Keratinocyte (primary cell): ENCODE data around the gene WDR33. TPM values are rescaled to one million over a fixed set of nuclear protein-coding genes. Genes with fewer than 3 reads are reported as not detected.

Experiments
- DNase-seq: peaks from one replicate; pipeline ENCODE4 v3.0.0-alpha.2; 2011; ENCODE audit warnings: low read depth, missing footprints, low spot score
- FAIRE-seq: peaks from 2 replicates; lab custom pipeline; 2011; peaks lifted over from hg19 to GRCh38; lab: Jason Lieb, UNC
- H2AFZ ChIP-seq: 2 replicates; pipeline ENCODE4 v1.6.0; 2012; ENCODE audit warnings: low read length, control low read depth, inconsistent platforms; ENCODE audit not compliant: control insufficient read depth
- H3K27ac ChIP-seq: 2 replicates; pipeline ENCODE4 v1.5.1; 2011; ENCODE audit warnings: low read length; ENCODE audit not compliant: control insufficient read depth, insufficient read depth
- H3K27me3 ChIP-seq: 3 replicates; pipeline ENCODE4 v1.6.0; 2011; ENCODE audit warnings: low read length; ENCODE audit not compliant: control insufficient read depth, insufficient read depth; ENCODE audit errors: extremely low read depth
- H3K36me3 ChIP-seq, 2 experiments: 2 replicates in 1 of 2; 3 replicates in 1 of 2; pipeline ENCODE4 v1.5.1; 2011; ENCODE audit warnings: low read length in 2 of 2, mild to moderate bottlenecking in 1 of 2; ENCODE audit not compliant: control insufficient read depth in 2 of 2, insufficient read depth in 2 of 2; ENCODE audit errors: extremely low read depth in 1 of 2
- H3K4me1 ChIP-seq: 3 replicates; pipeline ENCODE4 v1.5.1; 2011; ENCODE audit warnings: low read length; ENCODE audit not compliant: control insufficient read depth, insufficient read depth; ENCODE audit errors: extremely low read depth
- H3K4me2 ChIP-seq: 3 replicates; pipeline ENCODE4 v1.6.0; 2011; ENCODE audit warnings: low read depth, low read length; ENCODE audit not compliant: control insufficient read depth, insufficient read depth; ENCODE audit errors: extremely low read depth
- H3K4me3 ChIP-seq, 3 experiments: fragments of 200-600 bp in 1 of 3; sonication (generic) in 1 of 3; 2 replicates in 2 of 3; 3 replicates in 1 of 3; pipeline ENCODE4 v1.5.1; 2011 to 2016; ENCODE audit warnings: low read length in 3 of 3, mild to moderate bottlenecking in 3 of 3, control low read depth in 2 of 3, inconsistent platforms in 1 of 3, low read depth in 1 of 3, mixed read lengths in 1 of 3, mixed run types in 1 of 3, moderate library complexity in 1 of 3; ENCODE audit not compliant: control insufficient read depth in 2 of 3, insufficient read depth in 2 of 3; ENCODE audit errors: extremely low read depth in 1 of 3
- H3K79me2 ChIP-seq: 2 replicates; pipeline ENCODE4 v1.6.0; 2012; ENCODE audit warnings: low read length; ENCODE audit not compliant: control insufficient read depth, insufficient read depth
- H3K9ac ChIP-seq: 3 replicates; pipeline ENCODE4 v1.6.0; 2011; ENCODE audit warnings: low read length; ENCODE audit not compliant: control insufficient read depth, insufficient read depth; ENCODE audit errors: extremely low read depth
- H3K9me1 ChIP-seq: 3 replicates; pipeline ENCODE4 v1.6.0; 2011; ENCODE audit warnings: low read length; ENCODE audit not compliant: control insufficient read depth, insufficient read depth; ENCODE audit errors: extremely low read depth
- H3K9me3 ChIP-seq: 2 replicates; pipeline ENCODE4 v1.5.1; 2012; ENCODE audit warnings: low read depth, low read length; ENCODE audit not compliant: control insufficient read depth
- H4K20me1 ChIP-seq: 3 replicates; pipeline ENCODE4 v1.6.0; 2011; ENCODE audit warnings: low read length; ENCODE audit not compliant: control insufficient read depth, insufficient read depth; ENCODE audit errors: extremely low read depth
- EZH2 ChIP-seq: IDR thresholded peaks from one replicate; pipeline ENCODE4 v1.6.1; 2012; ENCODE audit warnings: inconsistent platforms, mild to moderate bottlenecking, low read length, moderate library complexity
- dilution Hi-C: fragments of 300-500 bp; cut with MboI; formaldehyde crosslinking; loops from one replicate; pipeline ENCODE4 v1.7.0; 2020; ENCODE audit warnings: low sequenced_read_pairs; ENCODE audit not compliant: extremely low pct_ligation_motif_present
- polyA plus RNA-seq, 5 experiments: library from polyadenylated mRNA; depleted of rRNA in 3 of 5; stranded (reverse) in 3 of 5; stranded (forward) in 1 of 5; unstranded in 1 of 5; fragments of >200 nt; gene quantifications; 1 replicate in 1 of 5; 2 replicates in 3 of 5; 3 replicates in 1 of 5; pipeline versions ENCODE4 v1.2.1 to v1.2.3, GENCODE V29; 2011 to 2012; ENCODE audit warnings: missing spikeins in 2 of 5, low read depth in 1 of 5, low replicate concordance in 1 of 5
- TF ChIP-seq, protein P1 (sequence below), 3 experiments: IDR thresholded peaks in 1 of 3; conservative IDR thresholded peaks in 1 of 3; optimal IDR thresholded peaks in 1 of 3; 2 replicates in 2 of 3; 3 replicates in 1 of 3; pipeline versions ENCODE3 to v1.5.1; 2011; ENCODE audit warnings: low read length in 3 of 3, mild to moderate bottlenecking in 3 of 3, moderate library complexity in 2 of 3, control low read depth in 1 of 3, inconsistent platforms in 1 of 3; ENCODE audit not compliant: insufficient read depth in 2 of 3; ENCODE audit errors: extremely low read depth in 1 of 3

WDR33 gene
- polyA plus RNA-seq, 1 donor (not counting 4 experiments of a cell fraction or from before 2014, with no cell fraction given), result 44.5 TPM

- Histone ChIP-seq H3K4me2 (no peak overlapping the region), H3K9ac (no peak overlapping the region), H3K9me1 (no peaks in the 10 kb centered on the region), H3K79me2 (no peaks in the 10 kb centered on the region), H3K4me1 (peaks cover 10% of the 10 kb centered on the region), H3K4me3 (no peak overlapping the region), H3K9me3 (no peaks in the 10 kb centered on the region), H3K36me3 (peaks cover 21 to 23% of the 10 kb centered on the region in 2 experiments), H3K27me3 (no peaks in the 10 kb centered on the region), H4K20me1 (no peaks in the 10 kb centered on the region), H3K27ac (no peak overlapping the region), H2AFZ (no peak overlapping the region)
- no peak for FAIRE-seq
- no peak for DNase-seq
- dilution Hi-C loops, result no loop called here
- no peak for TF ChIP-seq EZH2
- TF ChIP-seq, protein P1, sequence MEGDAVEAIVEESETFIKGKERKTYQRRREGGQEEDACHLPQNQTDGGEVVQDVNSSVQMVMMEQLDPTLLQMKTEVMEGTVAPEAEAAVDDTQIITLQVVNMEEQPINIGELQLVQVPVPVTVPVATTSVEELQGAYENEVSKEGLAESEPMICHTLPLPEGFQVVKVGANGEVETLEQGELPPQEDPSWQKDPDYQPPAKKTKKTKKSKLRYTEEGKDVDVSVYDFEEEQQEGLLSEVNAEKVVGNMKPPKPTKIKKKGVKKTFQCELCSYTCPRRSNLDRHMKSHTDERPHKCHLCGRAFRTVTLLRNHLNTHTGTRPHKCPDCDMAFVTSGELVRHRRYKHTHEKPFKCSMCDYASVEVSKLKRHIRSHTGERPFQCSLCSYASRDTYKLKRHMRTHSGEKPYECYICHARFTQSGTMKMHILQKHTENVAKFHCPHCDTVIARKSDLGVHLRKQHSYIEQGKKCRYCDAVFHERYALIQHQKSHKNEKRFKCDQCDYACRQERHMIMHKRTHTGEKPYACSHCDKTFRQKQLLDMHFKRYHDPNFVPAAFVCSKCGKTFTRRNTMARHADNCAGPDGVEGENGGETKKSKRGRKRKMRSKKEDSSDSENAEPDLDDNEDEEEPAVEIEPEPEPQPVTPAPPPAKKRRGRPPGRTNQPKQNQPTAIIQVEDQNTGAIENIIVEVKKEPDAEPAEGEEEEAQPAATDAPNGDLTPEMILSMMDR (optimal IDR thresholded peaks at IDR 0.05 in 1 of 3, IDR thresholded peaks at IDR 0.05 in 1 of 3, conservative IDR thresholded peaks at IDR 0.05 in 1 of 3; ENCODE audit: extremely low read depth in 1 of 3, insufficient read depth in 2 of 3, low read length in 3 of 3), result no peak
Observed at GRCh38 chr2:127709336-127709735, 101.6 kb downstream of the WDR33 start.

DNA sequence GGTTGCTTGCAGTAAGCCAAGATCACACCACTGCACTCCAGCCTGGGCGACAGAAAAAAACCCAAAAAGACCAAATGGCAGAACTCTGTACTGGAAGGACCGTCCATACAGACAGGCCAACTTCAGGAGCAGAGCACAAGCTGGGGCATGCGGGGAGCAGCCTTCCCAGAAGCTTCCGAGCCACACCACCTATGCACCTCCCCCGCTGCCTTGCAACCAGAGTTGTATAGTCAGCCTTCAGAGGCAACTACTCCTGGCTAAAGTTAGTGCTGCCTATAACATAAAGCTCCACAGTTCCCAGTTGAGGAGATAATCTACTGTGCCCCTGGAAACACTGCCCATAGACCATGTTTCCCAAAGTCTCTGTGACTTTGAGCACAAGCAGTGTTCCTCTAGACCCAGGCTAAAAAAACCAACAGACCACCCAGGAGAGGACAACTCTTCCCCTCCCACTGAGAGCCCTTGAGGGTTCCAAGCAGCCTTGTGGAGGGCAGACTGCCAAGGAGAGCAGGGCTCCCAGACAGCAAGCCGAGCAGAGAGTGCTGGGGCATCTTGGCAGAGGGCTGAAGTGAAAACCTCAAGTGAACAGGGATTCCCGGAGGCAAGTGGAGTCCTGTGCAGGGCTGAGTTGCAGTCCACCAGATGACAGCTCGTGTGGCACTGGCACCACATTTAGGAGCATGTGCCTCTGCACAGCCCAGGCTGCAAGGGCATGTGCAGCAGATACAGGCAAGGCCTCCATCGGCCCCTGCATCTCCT is 102.9 kb downstream of the WDR33 start:
- TF ChIP-seq, protein P1 (optimal IDR thresholded peaks at IDR 0.05 in 1 of 3, IDR thresholded peaks at IDR 0.05 in 1 of 3, conservative IDR thresholded peaks at IDR 0.05 in 1 of 3; ENCODE audit: extremely low read depth in 1 of 3, insufficient read depth in 2 of 3, low read length in 3 of 3), result no peak
- no peak for TF ChIP-seq EZH2
- Histone ChIP-seq H3K27ac (no peak overlapping the region), H3K36me3 (peaks cover 20 to 23% of the 10 kb centered on the region in 2 experiments), H3K79me2 (peaks cover 4% of the 10 kb centered on the region), H2AFZ (no peak overlapping the region), H3K4me1 (peaks cover 14% of the 10 kb centered on the region), H3K4me3 (no peak overlapping the region), H3K9me3 (no peaks in the 10 kb centered on the region), H3K9me1 (no peaks in the 10 kb centered on the region), H4K20me1 (no peaks in the 10 kb centered on the region), H3K9ac (no peak overlapping the region), H3K27me3 (no peaks in the 10 kb centered on the region), H3K4me2 (no peak overlapping the region)
- FAIRE-seq (peak; percentile 13), DNase-seq (no peak)
- dilution Hi-C loops, result no loop called here
